Endothelial cell of umbilical vein (primary cell): Measurements from ENCODE around the gene ARRDC1. TPM values are rescaled to one million over a fixed set of nuclear protein-coding genes. Genes with fewer than 3 reads are reported as not detected.
"Not testable (repeated sequence)": the region's sequence is repeated elsewhere in the genome, so short reads cannot be mapped to it uniquely, and the experiment has no call there.

Source experiments
- BruUV-seq: library from RNA; stranded (reverse); fragments of 400-500 nt; replicated peaks from 2 replicates; lab custom pipeline; 2021; lab: Mats Ljungman, UMichigan
- CTCF ChIA-PET: fragments of 300-600, 350-600 bp; sonication (Branson Sonifier 250); formaldehyde crosslinking; loops from one replicate; lab custom pipeline; 2021; ENCODE audit warnings: antibody characterized with exemption, inconsistent platforms; lab: Charles Lee
- POLR2A ChIA-PET: fragments of 300-600, 350-600 bp; sonication (Branson Sonifier 250); formaldehyde crosslinking; loops from one replicate; lab custom pipeline; 2021; ENCODE audit warnings: antibody characterized with exemption, inconsistent platforms; lab: Charles Lee
- DNase-seq: peaks from one replicate; pipeline ENCODE4 v3.0.0-alpha.2; 2011; ENCODE audit warnings: low read depth, low spot score
- FAIRE-seq: peaks from 2 replicates; lab custom pipeline; 2011; peaks lifted over from hg19 to GRCh38; lab: Jason Lieb, UNC
- H2AFZ ChIP-seq: 2 replicates; pipeline ENCODE4 v1.6.0; 2012; ENCODE audit warnings: low read depth, low read length, control low read depth, inconsistent platforms
- H3K27ac ChIP-seq: 2 replicates; pipeline ENCODE4 v1.5.1; 2011; ENCODE audit warnings: low read depth, mild to moderate bottlenecking, control low read depth, low read length, moderate library complexity; ENCODE audit not compliant: insufficient read depth
- H3K27me3 ChIP-seq, 2 experiments: 2 replicates each; pipeline versions ENCODE4 v1.6.0 to v1.6.1; 2011; ENCODE audit warnings: low read length in 2 of 2, mixed read lengths in 1 of 2; ENCODE audit not compliant: control insufficient read depth in 2 of 2, insufficient read depth in 2 of 2
- H3K36me3 ChIP-seq, 2 experiments: 2 replicates in 1 of 2; 3 replicates in 1 of 2; pipeline ENCODE4 v1.5.1; 2011; ENCODE audit warnings: low read length in 2 of 2, mild to moderate bottlenecking in 1 of 2, moderate library complexity in 1 of 2; ENCODE audit not compliant: control insufficient read depth in 2 of 2, insufficient read depth in 2 of 2; ENCODE audit errors: extremely low read depth in 1 of 2
- H3K4me1 ChIP-seq: 3 replicates; pipeline ENCODE4 v1.5.1; 2011; ENCODE audit warnings: mild to moderate bottlenecking, low read length; ENCODE audit not compliant: control insufficient read depth, insufficient read depth; ENCODE audit errors: extremely low read depth
- H3K4me2 ChIP-seq: 2 replicates; pipeline ENCODE4 v1.6.1; 2011; ENCODE audit warnings: low read length, control low read depth, mixed read lengths; ENCODE audit not compliant: insufficient read depth
- H3K4me3 ChIP-seq, 3 experiments: fragments of 200-600 bp in 1 of 3; sonication (generic), shearing (Covaris generic) in 1 of 3; replicated peaks in 1 of 3; 2 replicates each; pipeline ENCODE4 v1.5.1; 2011 to 2016; ENCODE audit warnings: control low read depth in 3 of 3, low read length in 3 of 3, mild to moderate bottlenecking in 2 of 3, inconsistent platforms in 1 of 3, low read depth in 1 of 3, moderate library complexity in 1 of 3; ENCODE audit not compliant: insufficient read depth in 1 of 3
- H3K79me2 ChIP-seq: 2 replicates; pipeline ENCODE4 v1.6.0; 2012; ENCODE audit warnings: low read length, inconsistent platforms; ENCODE audit not compliant: control insufficient read depth, insufficient read depth
- H3K9ac ChIP-seq: replicated peaks from 2 replicates; pipeline ENCODE3; 2011; ENCODE audit warnings: low read length, control low read depth; ENCODE audit not compliant: insufficient read depth; ENCODE audit errors: extremely low read depth
- H3K9me1 ChIP-seq: replicated peaks from 3 replicates; pipeline ENCODE4 v1.6.0; 2011; ENCODE audit warnings: mild to moderate bottlenecking, low read length; ENCODE audit not compliant: control insufficient read depth, insufficient read depth; ENCODE audit errors: extremely low read depth
- H3K9me3 ChIP-seq: replicated peaks from 2 replicates; pipeline ENCODE4 v1.5.1; 2012; ENCODE audit warnings: low read length, inconsistent platforms; ENCODE audit not compliant: control insufficient read depth, insufficient read depth
- H4K20me1 ChIP-seq: replicated peaks from 2 replicates; pipeline ENCODE3; 2011; ENCODE audit warnings: mild to moderate bottlenecking, low read length; ENCODE audit not compliant: control insufficient read depth, insufficient read depth; ENCODE audit errors: extremely low read depth
- POLR2AphosphoS5 ChIP-seq: IDR thresholded peaks from 2 replicates; pipeline ENCODE4 v1.6.1; 2012; ENCODE audit warnings: low read depth, mild to moderate bottlenecking, control low read depth, low read length, moderate library complexity; ENCODE audit not compliant: insufficient read depth
- dilution Hi-C: fragments of 300-500 bp; cut with MboI; formaldehyde crosslinking; loops from one replicate; pipeline ENCODE4 v1.15.0; 2019; ENCODE audit warnings: low sequenced_read_pairs; ENCODE audit not compliant: extremely low pct_ligation_motif_present
- intact Hi-C: fragments of 100-400 bp; cut with micrococcal nuclease; formaldehyde crosslinking; loops from one replicate; pipeline ENCODE4 v1.10.0; 2022
- polyA plus RNA-seq, 4 experiments: library from polyadenylated mRNA; depleted of rRNA in 3 of 4; stranded (reverse) in 3 of 4; unstranded in 1 of 4; fragments of >200 nt; gene quantifications; 2 replicates each; pipeline versions ENCODE4 v1.2.1 to v1.2.3, GENCODE V29; 2011 to 2012; ENCODE audit warnings: missing spikeins in 1 of 4
- total RNA-seq: library from RNA; stranded (reverse); gene quantifications from 2 replicates; pipeline ENCODE4 v1.2.3, GENCODE V29; 2021
- TF ChIP-seq, protein P1 (sequence below), 2 donors: IDR thresholded peaks; 1 replicate in 1 of 2; 2 replicates in 1 of 2; pipeline ENCODE4 v1.5.1; 2011; ENCODE audit warnings: low read length in 2 of 2, mild to moderate bottlenecking in 2 of 2, moderate library complexity in 2 of 2, control low read depth in 1 of 2, inconsistent platforms in 1 of 2, low read depth in 1 of 2; ENCODE audit not compliant: insufficient read depth in 1 of 2; ENCODE audit errors: extremely low read depth in 1 of 2

The ARRDC1 gene
- total and polyA plus RNA-seq, 2 donors (not counting 3 experiments of a cell fraction or from before 2014, with no cell fraction given) = 22.5 to 51.0 TPM

DNA sequence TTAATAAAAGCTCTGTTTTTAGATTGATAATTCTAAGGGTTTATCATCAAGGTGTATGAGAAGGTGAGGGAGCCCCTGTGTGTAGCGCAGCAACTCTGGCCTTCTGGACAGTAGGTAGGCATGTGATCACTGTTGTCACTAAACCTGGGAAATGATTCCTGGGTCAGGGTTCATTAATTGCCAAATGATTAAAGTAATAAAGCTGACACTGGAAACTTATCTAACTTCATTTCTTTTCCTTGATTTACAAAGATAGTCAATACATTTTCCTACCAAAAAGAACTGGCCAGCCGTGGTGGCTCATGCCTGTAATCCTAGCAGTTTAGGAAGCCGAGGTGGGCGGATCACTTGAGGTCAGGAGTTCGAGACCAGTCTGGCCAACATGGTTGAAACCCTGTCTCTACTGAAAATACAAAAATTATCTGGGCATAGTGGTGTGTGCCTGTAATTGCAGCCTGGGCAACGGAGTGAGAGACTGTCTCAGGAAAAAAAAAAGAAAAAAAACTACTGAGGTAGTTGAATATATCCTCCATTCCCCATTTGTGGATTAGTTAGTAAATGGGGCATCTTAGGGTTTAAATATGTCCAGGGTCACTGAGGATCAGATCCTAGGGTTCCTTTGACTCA, 15.8 kb downstream of the ARRDC1 start:
- peaks cover 22% of the 10 kb centered on the region for H3K4me1 ChIP-seq
- no peak for TF ChIP-seq POLR2AphosphoS5
- TF ChIP-seq, protein P1, sequence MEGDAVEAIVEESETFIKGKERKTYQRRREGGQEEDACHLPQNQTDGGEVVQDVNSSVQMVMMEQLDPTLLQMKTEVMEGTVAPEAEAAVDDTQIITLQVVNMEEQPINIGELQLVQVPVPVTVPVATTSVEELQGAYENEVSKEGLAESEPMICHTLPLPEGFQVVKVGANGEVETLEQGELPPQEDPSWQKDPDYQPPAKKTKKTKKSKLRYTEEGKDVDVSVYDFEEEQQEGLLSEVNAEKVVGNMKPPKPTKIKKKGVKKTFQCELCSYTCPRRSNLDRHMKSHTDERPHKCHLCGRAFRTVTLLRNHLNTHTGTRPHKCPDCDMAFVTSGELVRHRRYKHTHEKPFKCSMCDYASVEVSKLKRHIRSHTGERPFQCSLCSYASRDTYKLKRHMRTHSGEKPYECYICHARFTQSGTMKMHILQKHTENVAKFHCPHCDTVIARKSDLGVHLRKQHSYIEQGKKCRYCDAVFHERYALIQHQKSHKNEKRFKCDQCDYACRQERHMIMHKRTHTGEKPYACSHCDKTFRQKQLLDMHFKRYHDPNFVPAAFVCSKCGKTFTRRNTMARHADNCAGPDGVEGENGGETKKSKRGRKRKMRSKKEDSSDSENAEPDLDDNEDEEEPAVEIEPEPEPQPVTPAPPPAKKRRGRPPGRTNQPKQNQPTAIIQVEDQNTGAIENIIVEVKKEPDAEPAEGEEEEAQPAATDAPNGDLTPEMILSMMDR (IDR thresholded peaks at IDR 0.05; ENCODE audit: extremely low read depth in 1 of 2, insufficient read depth in 1 of 2, low read depth in 1 of 2, low read length in 2 of 2) = peak; percentile 14 to 20
- H3K4me3 ChIP-seq = no peak overlapping the region
- H3K4me2 ChIP-seq = no peak overlapping the region
- no peaks in the 10 kb centered on the region for H3K9me1 ChIP-seq
- no peak overlapping the region for H3K27ac ChIP-seq
- dilution Hi-C loops (no loop called here), intact Hi-C loops (loop anchor here (5.0 kb wide), 1 partner anchor 51 kb away; no protein-coding TSS in a partner anchor)
- no peaks in the 10 kb centered on the region for H3K36me3 ChIP-seq
- peaks cover 2% of the 10 kb centered on the region for H4K20me1 ChIP-seq
- ChIA-PET POLR2A (no interaction called here), CTCF (interaction anchor here (0.6 to 1.0 kb wide), 2 partner anchors 43 to 44 kb away, joined by 3 read pairs; no protein-coding TSS in a partner anchor)
- no peaks in the 10 kb centered on the region for H3K9me3 ChIP-seq
- no peak overlapping the region for H3K9ac ChIP-seq
- FAIRE-seq (peak; percentile 82), DNase-seq (peak; percentile 30)
- H2AFZ ChIP-seq = no peak overlapping the region
- no peaks in the 10 kb centered on the region for H3K27me3 ChIP-seq
- BruUV-seq = no TSS peak
- peaks cover 79% of the 10 kb centered on the region for H3K79me2 ChIP-seq

DNA sequence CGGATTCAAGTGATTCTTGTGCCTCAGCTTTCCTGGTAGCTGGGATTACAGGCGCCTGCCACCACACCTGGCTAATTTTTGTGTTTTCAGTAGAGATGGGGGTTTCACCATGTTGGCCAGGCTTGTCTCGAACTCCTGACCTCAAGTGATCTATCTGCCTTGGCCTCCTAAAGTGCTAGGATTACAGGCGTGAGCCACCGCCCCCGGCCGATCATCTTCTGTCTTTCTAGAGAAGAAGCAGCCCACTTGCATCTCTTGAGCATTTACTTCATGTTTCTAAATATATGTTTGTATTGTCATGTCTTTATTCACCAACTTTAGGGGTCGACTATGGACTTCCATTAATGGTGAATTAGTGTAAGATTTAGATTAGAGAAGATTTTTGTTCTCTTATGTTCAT, 16.7 kb downstream of the ARRDC1 start:
- H4K20me1 ChIP-seq, H3K9me3 ChIP-seq: not testable (repeated sequence)
- intact Hi-C loops = loop anchor here (5.0 kb wide), 1 partner anchor 50 kb away; no protein-coding TSS in a partner anchor

More for the DNA sequence above, 16.7 kb downstream of the ARRDC1 start:
- FAIRE-seq, DNase-seq, H3K4me2 ChIP-seq, H3K4me3 ChIP-seq, dilution Hi-C loops, H2AFZ ChIP-seq, H3K9ac ChIP-seq, BruUV-seq, CTCF ChIA-PET, H3K27ac ChIP-seq, POLR2A ChIA-PET, H3K9me1 ChIP-seq, H3K27me3 ChIP-seq, H3K36me3 ChIP-seq: not testable (repeated sequence)
- Histone ChIP-seq H3K4me1 (peaks cover 22% of the 10 kb centered on the region), H3K79me2 (peaks cover 86% of the 10 kb centered on the region)
